Measurements from ENCODE around the gene UBE2D3.

Gene UBE2D3

DNA sequence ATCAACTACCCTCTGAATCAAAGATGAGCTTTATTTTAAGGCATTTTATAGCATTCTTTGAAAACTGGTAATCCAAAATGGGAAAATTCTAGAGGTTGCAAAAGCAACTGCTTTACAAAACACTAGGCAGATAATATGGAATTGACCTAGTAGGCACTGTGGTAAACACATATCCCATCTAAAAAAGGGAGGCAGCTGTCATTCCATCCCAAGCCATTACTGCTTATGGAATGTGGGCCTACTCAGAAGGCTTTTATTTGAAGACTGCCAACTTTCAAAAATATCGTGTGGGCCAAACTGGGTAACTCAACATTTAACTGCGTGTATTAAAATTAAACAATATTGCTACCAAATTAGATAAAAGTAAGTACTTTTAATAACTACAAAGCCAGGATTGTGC is 19.3 kb downstream of the UBE2D3 start:
- H3K36me3 ChIP-seq (ENCODE audit: insufficient read depth, insufficient read length, low read length): peaks cover 67% of the 10 kb centered on the region
- H3K4me3 ChIP-seq (ENCODE audit: insufficient read length, low read depth): no peak overlapping the region
- DNase-seq (ENCODE audit: low read depth, low spot score): no peak
- no peaks in the 10 kb centered on the region for H3K27me3 ChIP-seq (ENCODE audit: insufficient read depth, insufficient read length)
- H3K9ac ChIP-seq (ENCODE audit: insufficient read length, low read depth): no peak overlapping the region
- H3K4me1 ChIP-seq (ENCODE audit: insufficient read depth, insufficient read length): no peaks in the 10 kb centered on the region
- TF ChIP-seq YY1 (IDR thresholded peaks at IDR 0.05; ENCODE audit: insufficient read depth, insufficient read length) (no peak), ZNF274 (IDR thresholded peaks at IDR 0.05; ENCODE audit: low read depth, low read length) (no peak), SUZ12 (IDR thresholded peaks at IDR 0.05; ENCODE audit: extremely low read depth, insufficient read depth, insufficient read length) (no peak)
- H3K9me3 ChIP-seq (ENCODE audit: insufficient read depth, low read length): no peaks in the 10 kb centered on the region

DNA sequence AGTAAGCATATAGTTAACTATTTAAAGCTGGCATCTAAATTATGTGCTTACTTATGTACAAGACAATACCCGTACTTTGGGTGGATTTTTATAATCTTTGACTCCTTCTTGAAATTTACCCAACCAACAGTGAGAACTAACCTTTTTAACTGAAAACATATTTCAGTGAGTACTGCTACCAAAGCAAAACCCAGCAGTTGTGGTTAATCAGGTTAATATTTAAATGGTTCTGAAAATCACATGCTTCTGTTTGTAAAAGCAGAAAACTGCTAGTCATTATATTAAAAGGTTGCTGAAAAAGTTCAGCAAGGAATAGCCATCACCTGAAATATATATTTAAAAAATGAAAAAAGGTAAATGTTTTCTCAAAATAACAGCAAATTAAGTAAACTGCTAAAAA is 20.0 kb downstream of the UBE2D3 start:
- DNase-seq (ENCODE audit: low read depth, low spot score): no peak
- H3K4me3 ChIP-seq (ENCODE audit: insufficient read length, low read depth): no peak overlapping the region
- no peak for TF ChIP-seq YY1 (IDR thresholded peaks at IDR 0.05; ENCODE audit: insufficient read depth, insufficient read length)
- TF ChIP-seq SUZ12 (IDR thresholded peaks at IDR 0.05; ENCODE audit: extremely low read depth, insufficient read depth, insufficient read length): no peak
- no peak for TF ChIP-seq ZNF274 (IDR thresholded peaks at IDR 0.05; ENCODE audit: low read depth, low read length)
- H3K9ac ChIP-seq (ENCODE audit: insufficient read length, low read depth): no peak overlapping the region
- H3K36me3 ChIP-seq (ENCODE audit: insufficient read depth, insufficient read length, low read length): peaks cover 69% of the 10 kb centered on the region
- H3K4me1 ChIP-seq (ENCODE audit: insufficient read depth, insufficient read length): no peaks in the 10 kb centered on the region
- no peaks in the 10 kb centered on the region for H3K27me3 ChIP-seq (ENCODE audit: insufficient read depth, insufficient read length)
- H3K9me3 ChIP-seq (ENCODE audit: insufficient read depth, low read length): no peaks in the 10 kb centered on the region

DNA sequence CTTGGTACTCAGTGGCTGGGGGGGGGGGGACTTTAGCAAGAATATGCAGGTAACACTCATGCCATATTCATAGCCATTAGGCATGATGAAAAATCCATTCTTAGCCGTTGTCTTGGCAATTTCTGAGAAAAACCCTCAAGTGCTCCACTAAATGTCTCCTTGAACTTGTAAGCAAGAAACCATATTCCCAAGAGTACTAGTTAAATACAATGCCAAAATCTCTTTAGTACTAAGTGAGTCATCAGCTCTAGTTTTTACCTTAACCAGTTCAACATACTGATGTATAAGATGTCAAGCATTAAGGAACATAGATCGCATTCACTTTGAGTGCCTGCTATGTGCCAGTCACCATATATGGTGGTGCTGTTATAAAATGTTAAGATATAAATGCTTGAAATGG is 27.5 kb downstream of the UBE2D3 start:
- Histone ChIP-seq H3K4me1 (ENCODE audit: insufficient read depth, insufficient read length) (no peaks in the 10 kb centered on the region), H3K9ac (ENCODE audit: insufficient read length, low read depth) (no peak overlapping the region), H3K36me3 (ENCODE audit: insufficient read depth, insufficient read length, low read length) (peaks cover 83% of the 10 kb centered on the region), H3K27me3 (ENCODE audit: insufficient read depth, insufficient read length) (no peaks in the 10 kb centered on the region), H3K9me3 (ENCODE audit: insufficient read depth, low read length) (no peaks in the 10 kb centered on the region), H3K4me3 (ENCODE audit: insufficient read length, low read depth) (no peak overlapping the region)
- no peak for TF ChIP-seq SUZ12 (IDR thresholded peaks at IDR 0.05; ENCODE audit: extremely low read depth, insufficient read depth, insufficient read length)
- TF ChIP-seq YY1 (IDR thresholded peaks at IDR 0.05; ENCODE audit: insufficient read depth, insufficient read length): no peak
- no peak for TF ChIP-seq ZNF274 (IDR thresholded peaks at IDR 0.05; ENCODE audit: low read depth, low read length)
- no peak for DNase-seq (ENCODE audit: low read depth, low spot score)

DNA sequence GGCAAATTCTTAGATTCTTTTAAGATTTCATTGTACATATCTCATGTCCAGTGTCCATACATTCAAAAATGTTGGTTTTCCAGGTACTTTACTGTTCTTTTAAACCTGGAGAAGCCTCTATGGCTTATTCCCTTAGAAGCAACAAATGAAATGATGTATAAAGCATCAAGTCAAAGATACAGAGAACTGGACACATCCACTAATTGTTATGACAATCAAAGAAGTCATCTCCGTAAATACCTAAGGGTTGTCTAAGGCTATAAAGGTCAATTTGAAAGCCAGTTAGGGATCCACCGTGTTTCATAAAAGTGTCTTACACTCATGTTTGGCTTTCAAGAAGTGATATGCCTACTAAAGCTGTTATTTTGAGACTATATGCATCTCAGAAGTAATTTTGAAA is 32.4 kb downstream of the UBE2D3 start:
- peaks cover 40% of the 10 kb centered on the region for H3K36me3 ChIP-seq (ENCODE audit: insufficient read depth, insufficient read length, low read length)
- DNase-seq (ENCODE audit: low read depth, low spot score): no peak
- no peaks in the 10 kb centered on the region for H3K27me3 ChIP-seq (ENCODE audit: insufficient read depth, insufficient read length)
- no peak overlapping the region for H3K4me3 ChIP-seq (ENCODE audit: insufficient read length, low read depth)
- no peak for TF ChIP-seq ZNF274 (IDR thresholded peaks at IDR 0.05; ENCODE audit: low read depth, low read length)
- no peak for TF ChIP-seq SUZ12 (IDR thresholded peaks at IDR 0.05; ENCODE audit: extremely low read depth, insufficient read depth, insufficient read length)
- no peak for TF ChIP-seq YY1 (IDR thresholded peaks at IDR 0.05; ENCODE audit: insufficient read depth, insufficient read length)
- no peaks in the 10 kb centered on the region for H3K4me1 ChIP-seq (ENCODE audit: insufficient read depth, insufficient read length)
- no peaks in the 10 kb centered on the region for H3K9me3 ChIP-seq (ENCODE audit: insufficient read depth, low read length)
- no peak overlapping the region for H3K9ac ChIP-seq (ENCODE audit: insufficient read length, low read depth)

DNA sequence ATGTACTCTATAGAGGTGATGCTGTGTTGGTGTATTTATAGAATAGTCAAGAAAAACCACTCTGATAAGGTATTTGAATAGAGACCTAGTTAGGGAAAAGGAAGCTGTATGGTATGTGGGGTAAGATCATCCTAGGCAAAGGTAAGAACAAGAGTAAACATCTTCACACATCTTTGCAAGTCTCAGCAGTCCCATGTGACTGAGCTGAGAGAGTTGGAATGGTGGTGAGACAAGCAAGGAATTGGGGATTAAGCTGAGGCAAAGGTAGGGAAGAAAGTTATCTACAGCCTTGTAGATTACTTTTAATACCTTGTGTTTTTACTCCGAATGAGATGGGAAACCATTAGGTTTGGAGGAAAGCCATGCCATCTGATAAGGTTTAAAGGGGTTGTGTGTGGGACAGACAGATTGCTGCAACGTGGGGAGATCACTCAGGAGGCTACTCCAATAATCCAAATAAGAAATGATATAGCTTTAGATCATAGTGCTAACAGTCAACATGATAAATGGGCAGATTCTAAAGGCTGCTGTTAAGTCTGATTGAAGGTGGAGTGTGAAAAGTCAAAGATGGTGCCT is 34.9 kb downstream of the UBE2D3 start:
- Histone ChIP-seq H3K27me3 (ENCODE audit: insufficient read depth, insufficient read length) (no peaks in the 10 kb centered on the region), H3K36me3 (ENCODE audit: insufficient read depth, insufficient read length, low read length) (peaks cover 17% of the 10 kb centered on the region), H3K4me3 (ENCODE audit: insufficient read length, low read depth) (no peak overlapping the region), H3K4me1 (ENCODE audit: insufficient read depth, insufficient read length) (no peaks in the 10 kb centered on the region), H3K9ac (ENCODE audit: insufficient read length, low read depth) (no peak overlapping the region), H3K9me3 (ENCODE audit: insufficient read depth, low read length) (no peaks in the 10 kb centered on the region)
- no peak for DNase-seq (ENCODE audit: low read depth, low spot score)
- TF ChIP-seq ZNF274 (IDR thresholded peaks at IDR 0.05; ENCODE audit: low read depth, low read length) (no peak), YY1 (IDR thresholded peaks at IDR 0.05; ENCODE audit: insufficient read depth, insufficient read length) (no peak), SUZ12 (IDR thresholded peaks at IDR 0.05; ENCODE audit: extremely low read depth, insufficient read depth, insufficient read length) (no peak)

DNA sequence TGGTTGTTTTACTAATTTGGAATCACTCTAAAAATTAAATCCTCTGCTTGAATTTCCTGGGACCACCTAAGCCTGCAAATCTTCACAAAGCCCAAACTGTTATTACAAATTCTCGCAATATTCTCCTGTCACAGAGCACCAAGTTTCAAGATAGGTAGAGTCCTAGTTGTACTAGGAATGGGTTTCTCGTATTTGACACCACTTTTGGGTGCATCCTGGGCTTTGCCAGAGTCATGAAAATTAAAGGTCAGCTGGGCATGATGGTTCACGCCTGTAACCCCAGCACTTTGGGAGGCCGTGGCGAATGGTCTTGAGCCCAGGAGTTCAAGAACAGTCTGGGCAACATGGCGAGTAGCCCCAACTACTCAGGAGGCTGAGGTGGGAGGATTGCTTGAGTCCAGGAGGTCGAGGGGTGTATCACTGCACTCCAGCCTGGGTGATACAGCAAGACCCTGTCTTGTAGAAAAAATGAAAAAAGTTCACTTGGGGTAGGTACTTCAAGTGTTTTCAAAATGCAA is 36.0 kb downstream of the UBE2D3 start:
- Histone ChIP-seq H3K9ac (ENCODE audit: insufficient read length, low read depth) (no peak overlapping the region), H3K9me3 (ENCODE audit: insufficient read depth, low read length) (no peaks in the 10 kb centered on the region), H3K27me3 (ENCODE audit: insufficient read depth, insufficient read length) (no peaks in the 10 kb centered on the region), H3K4me1 (ENCODE audit: insufficient read depth, insufficient read length) (no peaks in the 10 kb centered on the region), H3K36me3 (ENCODE audit: insufficient read depth, insufficient read length, low read length) (peaks cover 9% of the 10 kb centered on the region), H3K4me3 (ENCODE audit: insufficient read length, low read depth) (no peak overlapping the region)
- no peak for TF ChIP-seq SUZ12 (IDR thresholded peaks at IDR 0.05; ENCODE audit: extremely low read depth, insufficient read depth, insufficient read length)
- no peak for DNase-seq (ENCODE audit: low read depth, low spot score)

DNA sequence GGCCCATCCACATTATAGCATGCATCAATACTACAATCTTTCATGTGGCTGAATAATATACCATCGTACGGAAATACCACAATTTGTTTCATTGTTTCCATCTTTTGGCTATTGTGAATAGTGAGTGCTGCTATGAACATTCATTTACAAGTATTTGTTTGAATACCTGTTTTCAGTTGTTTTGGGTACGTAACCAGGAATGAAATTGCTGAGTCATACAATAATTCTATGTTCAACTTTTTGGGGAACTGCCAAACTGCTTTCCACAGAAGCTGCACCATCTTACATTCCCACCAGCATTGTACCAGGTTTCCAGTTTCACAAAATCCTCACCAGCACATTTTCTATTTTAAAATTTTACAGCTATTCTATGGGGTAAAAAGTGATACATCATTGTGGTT is 38.0 kb downstream of the UBE2D3 start:
- DNase-seq (ENCODE audit: low read depth, low spot score): no peak
- no peak overlapping the region for H3K9ac ChIP-seq (ENCODE audit: insufficient read length, low read depth)
- TF ChIP-seq SUZ12 (IDR thresholded peaks at IDR 0.05; ENCODE audit: extremely low read depth, insufficient read depth, insufficient read length): no peak
- no peak for TF ChIP-seq ZNF274 (IDR thresholded peaks at IDR 0.05; ENCODE audit: low read depth, low read length)
- no peak for TF ChIP-seq YY1 (IDR thresholded peaks at IDR 0.05; ENCODE audit: insufficient read depth, insufficient read length)
- no peak overlapping the region for H3K4me3 ChIP-seq (ENCODE audit: insufficient read length, low read depth)
- no peaks in the 10 kb centered on the region for H3K4me1 ChIP-seq (ENCODE audit: insufficient read depth, insufficient read length)
- H3K27me3 ChIP-seq (ENCODE audit: insufficient read depth, insufficient read length): no peaks in the 10 kb centered on the region
- no peaks in the 10 kb centered on the region for H3K9me3 ChIP-seq (ENCODE audit: insufficient read depth, low read length)
- H3K36me3 ChIP-seq (ENCODE audit: insufficient read depth, insufficient read length, low read length): no peaks in the 10 kb centered on the region

Measured in NT2/D1 (cell line).